Stimulated activated CD4-positive, alpha-beta T cell treated with anti-CD3 and anti-CD28 coated beads, Interleukin-1b, Interleukin-23, amount 100 ng/mL, for 48 hours (primary cell): ENCODE results near the gene HIC1.

Experiments used
- DNase-seq: peaks from one replicate; pipeline ENCODE4 v3.0.0-alpha.2; 2020

Gene HIC1

DNA sequence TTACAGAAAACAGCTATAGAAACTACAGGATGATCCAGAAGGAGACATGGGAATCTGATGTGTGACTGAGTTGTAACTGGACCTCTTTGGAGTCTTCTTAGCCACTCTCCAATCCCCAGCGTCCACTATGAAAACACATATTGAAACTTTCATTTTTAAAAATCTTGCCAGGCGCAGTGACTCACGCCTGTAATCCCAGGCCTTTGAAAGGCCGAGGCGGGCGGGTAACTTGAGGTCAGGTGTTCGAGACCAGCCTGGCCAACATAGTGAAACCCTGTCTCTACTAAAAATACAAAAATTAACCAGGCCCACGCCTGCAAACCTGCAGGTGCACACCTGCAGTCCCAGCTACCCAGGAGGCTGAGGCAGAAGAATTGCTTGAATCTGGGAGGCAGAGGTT is 53.3 kb downstream of the HIC1 start:
- DNase-seq, result no peak

DNA sequence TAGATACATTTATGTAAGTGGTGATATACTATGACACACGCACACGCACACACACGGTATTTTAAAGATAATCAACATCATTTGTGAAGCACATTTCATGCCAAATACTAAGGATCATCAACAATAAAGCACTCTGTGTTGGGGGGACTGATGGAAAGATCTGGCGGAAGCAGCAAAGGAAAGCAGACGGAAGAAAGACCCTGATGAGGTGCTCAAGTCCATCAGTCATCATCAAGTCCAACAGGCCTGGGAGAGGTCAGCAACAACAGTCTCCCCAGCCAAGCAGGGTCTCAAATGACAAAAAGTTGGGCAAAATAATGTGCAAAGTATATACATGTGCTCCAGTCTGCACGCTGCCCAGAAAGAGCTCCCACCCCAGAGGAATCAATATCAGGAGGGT is 55.5 kb downstream of the HIC1 start:
- no peak for DNase-seq

DNA sequence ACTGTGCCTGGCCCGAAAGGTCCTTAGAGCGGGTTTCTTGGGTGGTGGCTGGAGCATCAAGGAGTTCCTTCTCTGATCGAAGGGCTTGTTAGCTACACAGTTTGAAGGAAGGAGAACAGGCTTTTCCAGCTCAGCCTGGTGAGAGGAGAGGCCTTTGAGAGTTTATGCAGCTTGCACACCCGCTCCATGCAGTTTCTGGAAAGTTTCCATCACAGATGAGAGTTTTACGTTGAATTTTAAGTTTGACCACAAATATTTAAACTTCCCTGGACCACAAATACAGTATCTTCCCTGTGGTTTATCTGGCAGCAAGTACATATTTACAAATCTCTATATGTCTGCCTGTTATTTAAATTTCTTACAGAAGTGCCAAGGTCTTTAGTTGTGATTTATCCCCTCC is 56.8 kb downstream of the HIC1 start:
- DNase-seq, result no peak
